Astrocyte (in vitro differentiated cells and primary cell): ENCODE results near the gene PTRH1. TPM values are rescaled to one million over a fixed set of nuclear protein-coding genes. Genes with fewer than 3 reads are reported as not detected.

Experiments
- DNase-seq: peaks from one replicate; pipeline ENCODE4 v3.0.0-alpha.2; 2010; ENCODE audit warnings: low read depth
- FAIRE-seq: peaks from 2 replicates; lab custom pipeline; 2011; peaks lifted over from hg19 to GRCh38; lab: Jason Lieb, UNC
- H2AFZ ChIP-seq: 2 replicates; pipeline ENCODE4 v1.6.0; 2012; ENCODE audit warnings: low read depth, low read length, inconsistent platforms
- H3K27ac ChIP-seq: 2 replicates; pipeline ENCODE4 v1.5.1; 2011; ENCODE audit warnings: low read depth, low read length, inconsistent platforms
- H3K27me3 ChIP-seq: 2 replicates; pipeline ENCODE4 v1.6.0; 2011; ENCODE audit warnings: low read length, inconsistent platforms; ENCODE audit not compliant: insufficient read depth
- H3K36me3 ChIP-seq: 2 replicates; pipeline ENCODE4 v1.5.1; 2011; ENCODE audit warnings: low read length, inconsistent platforms; ENCODE audit not compliant: insufficient read depth
- H3K4me1 ChIP-seq: 2 replicates; pipeline ENCODE4 v1.5.1; 2011; ENCODE audit warnings: low read length, inconsistent platforms; ENCODE audit not compliant: insufficient read depth
- H3K4me2 ChIP-seq: 2 replicates; pipeline ENCODE4 v1.6.0; 2012; ENCODE audit warnings: low read length, inconsistent platforms
- H3K4me3 ChIP-seq: 2 replicates; pipeline ENCODE4 v1.5.1; 2011; ENCODE audit warnings: low read depth, mild to moderate bottlenecking, low read length, inconsistent platforms; ENCODE audit not compliant: insufficient read depth
- H3K79me2 ChIP-seq: 2 replicates; pipeline ENCODE4 v1.6.0; 2012; ENCODE audit warnings: mild to moderate bottlenecking, low read length, inconsistent platforms; ENCODE audit not compliant: insufficient read depth
- H3K9ac ChIP-seq: 2 replicates; pipeline ENCODE4 v1.6.0; 2012; ENCODE audit warnings: mild to moderate bottlenecking, low read length, inconsistent platforms
- H3K9me3 ChIP-seq: 2 replicates; pipeline ENCODE4 v1.5.1; 2012; ENCODE audit warnings: low read depth, mild to moderate bottlenecking, low read length, inconsistent platforms; ENCODE audit not compliant: insufficient read depth
- H4K20me1 ChIP-seq: 2 replicates; pipeline ENCODE4 v1.6.0; 2012; ENCODE audit warnings: low read length, inconsistent platforms; ENCODE audit not compliant: insufficient read depth
- H3K27ac Mint-ChIP-seq: one replicate; pipeline ENCODE4 v1.8.0; 2021; ENCODE audit warnings: mild to moderate bottlenecking, mixed read lengths; ENCODE audit not compliant: unreplicated experiment
- H3K27me3 Mint-ChIP-seq: one replicate; pipeline ENCODE4 v1.8.0; 2021; ENCODE audit warnings: low read depth, mixed read lengths; ENCODE audit not compliant: unreplicated experiment
- H3K36me3 Mint-ChIP-seq: one replicate; pipeline ENCODE4 v1.8.0; 2021; ENCODE audit warnings: low read depth, mixed read lengths; ENCODE audit not compliant: unreplicated experiment
- H3K4me1 Mint-ChIP-seq: one replicate; pipeline ENCODE4 v1.8.0; 2021; ENCODE audit warnings: low read depth, mixed read lengths; ENCODE audit not compliant: unreplicated experiment
- H3K4me3 Mint-ChIP-seq: one replicate; pipeline ENCODE4 v1.8.0; 2021; ENCODE audit warnings: mild to moderate bottlenecking, moderate library complexity, mixed read lengths; ENCODE audit not compliant: unreplicated experiment
- H3K9me3 Mint-ChIP-seq: one replicate; pipeline ENCODE4 v1.8.0; 2021; ENCODE audit warnings: mild to moderate bottlenecking, mixed read lengths; ENCODE audit not compliant: unreplicated experiment
- EZH2 ChIP-seq: IDR thresholded peaks from 2 replicates; pipeline ENCODE4 v1.6.1; 2012; ENCODE audit warnings: mild to moderate bottlenecking, low read length, inconsistent platforms; ENCODE audit not compliant: insufficient read depth
- total RNA-seq: library from RNA; stranded (reverse); gene quantifications from 2 replicates; pipeline ENCODE4 v1.2.1, GENCODE V29; 2021
- TF ChIP-seq, protein P1 (sequence below): IDR thresholded peaks from 2 replicates; pipeline ENCODE4 v1.5.1; 2011; ENCODE audit warnings: low read depth, mild to moderate bottlenecking, inconsistent platforms, low read length, moderate library complexity; ENCODE audit not compliant: insufficient read depth

The PTRH1 gene
- total RNA-seq, 1 donor from 2014 or later: 9.9 TPM

DNA sequence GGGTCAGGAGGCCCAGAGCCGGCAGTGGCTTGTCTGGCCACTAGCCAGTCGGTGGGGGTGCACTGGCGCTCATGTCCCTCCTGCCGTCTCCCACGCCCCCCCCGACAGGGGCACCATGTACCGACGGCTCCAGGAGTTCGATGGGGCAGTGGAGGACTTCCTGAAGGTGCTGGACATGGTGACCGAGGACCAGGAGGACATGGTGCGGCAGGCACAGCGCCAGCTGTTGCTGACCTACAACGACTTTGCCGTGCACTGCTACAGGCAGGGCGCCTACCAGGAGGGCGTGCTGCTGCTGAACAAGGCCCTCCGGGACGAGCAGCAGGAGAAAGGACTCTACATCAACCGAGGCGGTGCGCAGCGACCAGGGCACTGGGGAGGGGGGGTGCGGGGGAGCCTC is 8.5 kb upstream of the PTRH1 start:
- Histone ChIP-seq H3K9me3 (no peaks in the 10 kb centered on the region), H3K27ac (no peak overlapping the region), H3K36me3 (no peaks in the 10 kb centered on the region), H3K4me2 (peak overlapping the region; percentile 29), H3K27me3 (no peaks in the 10 kb centered on the region), H3K9ac (no peak overlapping the region), H3K4me1 (peaks cover 21% of the 10 kb centered on the region), H3K79me2 (no peaks in the 10 kb centered on the region), H3K4me3 (no peak overlapping the region), H4K20me1 (peaks cover 3% of the 10 kb centered on the region), H2AFZ (no peak overlapping the region)
- Mint-ChIP-seq H3K27ac (no peak overlapping the region), H3K9me3 (no peaks in the 10 kb centered on the region), H3K4me3 (no peak overlapping the region), H3K4me1 (no peaks in the 10 kb centered on the region), H3K27me3 (peaks cover 12% of the 10 kb centered on the region), H3K36me3 (no peaks in the 10 kb centered on the region)
- no peak for FAIRE-seq
- TF ChIP-seq, protein P1, sequence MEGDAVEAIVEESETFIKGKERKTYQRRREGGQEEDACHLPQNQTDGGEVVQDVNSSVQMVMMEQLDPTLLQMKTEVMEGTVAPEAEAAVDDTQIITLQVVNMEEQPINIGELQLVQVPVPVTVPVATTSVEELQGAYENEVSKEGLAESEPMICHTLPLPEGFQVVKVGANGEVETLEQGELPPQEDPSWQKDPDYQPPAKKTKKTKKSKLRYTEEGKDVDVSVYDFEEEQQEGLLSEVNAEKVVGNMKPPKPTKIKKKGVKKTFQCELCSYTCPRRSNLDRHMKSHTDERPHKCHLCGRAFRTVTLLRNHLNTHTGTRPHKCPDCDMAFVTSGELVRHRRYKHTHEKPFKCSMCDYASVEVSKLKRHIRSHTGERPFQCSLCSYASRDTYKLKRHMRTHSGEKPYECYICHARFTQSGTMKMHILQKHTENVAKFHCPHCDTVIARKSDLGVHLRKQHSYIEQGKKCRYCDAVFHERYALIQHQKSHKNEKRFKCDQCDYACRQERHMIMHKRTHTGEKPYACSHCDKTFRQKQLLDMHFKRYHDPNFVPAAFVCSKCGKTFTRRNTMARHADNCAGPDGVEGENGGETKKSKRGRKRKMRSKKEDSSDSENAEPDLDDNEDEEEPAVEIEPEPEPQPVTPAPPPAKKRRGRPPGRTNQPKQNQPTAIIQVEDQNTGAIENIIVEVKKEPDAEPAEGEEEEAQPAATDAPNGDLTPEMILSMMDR: no peak
- TF ChIP-seq EZH2: no peak
- DNase-seq: no peak

- Histone ChIP-seq H3K9me3 (no peaks in the 10 kb centered on the region), H2AFZ (no peak overlapping the region), H3K4me3 (no peak overlapping the region), H3K27ac (no peak overlapping the region), H3K27me3 (no peaks in the 10 kb centered on the region), H3K4me1 (peaks cover 21% of the 10 kb centered on the region), H3K4me2 (peak overlapping the region; percentile 29), H3K79me2 (no peaks in the 10 kb centered on the region), H4K20me1 (peaks cover 3% of the 10 kb centered on the region), H3K9ac (no peak overlapping the region), H3K36me3 (no peaks in the 10 kb centered on the region)
- no peaks in the 10 kb centered on the region for H3K36me3 Mint-ChIP-seq
- H3K4me3 Mint-ChIP-seq: no peak overlapping the region
- TF ChIP-seq, protein P1: no peak
- no peak for TF ChIP-seq EZH2
- H3K27ac Mint-ChIP-seq: no peak overlapping the region
- H3K4me1 Mint-ChIP-seq: no peaks in the 10 kb centered on the region
- peaks cover 12% of the 10 kb centered on the region for H3K27me3 Mint-ChIP-seq
- peak; percentile 88 for FAIRE-seq
- DNase-seq: peak; percentile 78
- no peaks in the 10 kb centered on the region for H3K9me3 Mint-ChIP-seq
These were observed 8.0 kb upstream of the PTRH1 start for GRCh38 chr9:127723444-127723843.

DNA sequence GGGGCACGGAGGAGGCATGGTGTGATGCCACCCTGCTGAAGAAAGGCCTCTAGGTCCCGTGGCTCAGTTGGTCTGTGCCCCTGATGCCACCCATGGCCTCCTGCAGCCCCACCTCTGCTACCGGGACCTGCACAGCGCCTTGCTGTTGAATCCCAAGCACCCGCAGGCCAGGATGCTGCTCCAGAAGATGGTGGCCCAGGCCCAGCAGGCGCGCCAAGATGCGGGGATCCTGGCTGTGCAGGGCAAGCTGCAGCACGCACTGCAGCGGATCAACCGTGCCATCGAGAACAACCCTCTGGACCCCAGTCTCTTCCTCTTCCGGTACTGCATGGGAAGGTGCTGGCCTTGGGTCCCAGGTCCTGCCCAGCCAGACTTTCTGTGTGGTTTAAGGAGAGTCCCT is 7.5 kb upstream of the PTRH1 start:
- Mint-ChIP-seq H3K4me1 (no peaks in the 10 kb centered on the region), H3K27me3 (peaks cover 9% of the 10 kb centered on the region), H3K9me3 (no peaks in the 10 kb centered on the region), H3K27ac (no peak overlapping the region), H3K36me3 (no peaks in the 10 kb centered on the region), H3K4me3 (no peak overlapping the region)
- no peaks in the 10 kb centered on the region for H3K27me3 ChIP-seq
- no peak overlapping the region for H3K9ac ChIP-seq
- no peak overlapping the region for H3K27ac ChIP-seq
- H3K4me3 ChIP-seq: no peak overlapping the region
- H3K4me1 ChIP-seq: peaks cover 21% of the 10 kb centered on the region
- no peaks in the 10 kb centered on the region for H3K79me2 ChIP-seq
- H2AFZ ChIP-seq: no peak overlapping the region
- FAIRE-seq (no peak), DNase-seq (no peak)
- H4K20me1 ChIP-seq: peaks cover 3% of the 10 kb centered on the region
- H3K4me2 ChIP-seq: peak overlapping the region; percentile 29
- no peak for TF ChIP-seq EZH2
- TF ChIP-seq, protein P1: no peak
- no peaks in the 10 kb centered on the region for H3K36me3 ChIP-seq
- no peaks in the 10 kb centered on the region for H3K9me3 ChIP-seq
